AG04450 (cell line): Measurements from ENCODE around the gene CARMIL1. TPM values are rescaled to one million over a fixed set of nuclear protein-coding genes. Genes with fewer than 3 reads are reported as not detected.

ENCODE experiments used
- CTCF ChIA-PET: fragments of 300-600, 350-600 bp; formaldehyde crosslinking; extraction: SDS; loops from one replicate; lab custom pipeline; 2022; ENCODE audit warnings: antibody characterized with exemption, inconsistent platforms; lab: Charles Lee
- POLR2A ChIA-PET: fragments of 350-600 bp; formaldehyde crosslinking; extraction: SDS; loops from one replicate; lab custom pipeline; 2021; ENCODE audit warnings: antibody characterized with exemption, inconsistent platforms; lab: Yijun Ruan, JAX
- DNase-seq: peaks from one replicate; pipeline ENCODE4 v3.0.0-alpha.2; 2011; ENCODE audit warnings: low read depth, low spot score
- H3K27ac ChIP-seq: one replicate; pipeline ENCODE4 v1.5.1; 2012; ENCODE audit warnings: low read depth, low read length, control low read depth
- H3K27me3 ChIP-seq: one replicate; pipeline ENCODE4 v1.6.0; 2012; ENCODE audit warnings: low read length; ENCODE audit not compliant: control insufficient read depth, insufficient read depth
- H3K4me3 ChIP-seq: 2 replicates; pipeline ENCODE4 v1.5.1; 2011; ENCODE audit warnings: mild to moderate bottlenecking, low read depth, low read length, control low read depth
- H3K9me3 ChIP-seq: 2 replicates; pipeline ENCODE4 v1.5.1; 2012; ENCODE audit warnings: low read length; ENCODE audit not compliant: control insufficient read depth, insufficient read depth
- CTCF ChIP-seq: IDR thresholded peaks from 2 replicates; pipeline ENCODE4 v1.5.1; 2011; ENCODE audit warnings: low read depth, low read length, control low read depth, inconsistent platforms
- polyA minus RNA-seq: library from RNA; depleted of rRNA, polyadenylated mRNA; stranded (reverse); fragments of >200 nt; gene quantifications from 2 replicates; pipeline ENCODE4 v1.2.3, GENCODE V29; 2011; rRNA and poly(A)+ RNA removed
- polyA plus RNA-seq: library from polyadenylated mRNA; depleted of rRNA; stranded (reverse); fragments of >200 nt; gene quantifications from 2 replicates; pipeline ENCODE4 v1.2.3, GENCODE V29; 2011; rRNA removed

CARMIL1 gene
- polyA plus RNA-seq (0.41 and 0.55 TPM in 2 replicates), polyA minus RNA-seq (0.91 and 1.1 TPM in 2 replicates)

GRCh38 chr6:25278914-25279747, at the start of gene CARMIL1:
CARMIL1 (plus strand) TSS chr6:25279374; CDS start chr6:25279796, 422 bp downstream.
- Histone ChIP-seq H3K4me3 (peak within 1 kb of the TSS; percentile 68), H3K27ac (no peak within 1 kb of the TSS), H3K9me3 (no peaks in the 10 kb centered on the region; the same call in 1 of the 2 replicates), H3K27me3 (peaks cover 12% of the 10 kb centered on the region)
- ChIA-PET POLR2A (interaction anchor here (0.6 to 1.1 kb wide), 5 partner anchors 9 to 504 kb away, joined by 3 to 6 read pairs (median 4); no protein-coding TSS in a partner anchor), CTCF (interaction anchor here (0.6 to 11.4 kb wide), 40 partner anchors 9 to 896 kb away, joined by 3 to 162 read pairs (median 3); no protein-coding TSS in a partner anchor)
- peak; percentile 67 for TF ChIP-seq CTCF
- DNase-seq = no peak

- no peaks in the 10 kb centered on the region for H3K9me3 ChIP-seq
- TF ChIP-seq CTCF = no peak
- ChIA-PET CTCF (no interaction called here), POLR2A (no interaction called here)
- H3K4me3 ChIP-seq = no peak overlapping the region
- no peak overlapping the region for H3K27ac ChIP-seq
- no peak for DNase-seq
- no peaks in the 10 kb centered on the region for H3K27me3 ChIP-seq
Measured at GRCh38 chr6:25229671-25230321, 49.4 kb upstream of the CARMIL1 start.

GRCh38 chr6:25232479-25232878, 46.7 kb upstream of the CARMIL1 start:
- Histone ChIP-seq H3K27ac (no peak overlapping the region), H3K27me3 (no peaks in the 10 kb centered on the region), H3K9me3 (no peaks in the 10 kb centered on the region), H3K4me3 (no peak overlapping the region)
- DNase-seq = no peak
- POLR2A ChIA-PET = no interaction called here
- TF ChIP-seq CTCF = no peak
- CTCF ChIA-PET = interaction anchor here (2.9 to 3.9 kb wide), 2 partner anchors 9 to 33 kb away, joined by 22 to 24 read pairs; no protein-coding TSS in a partner anchor

GRCh38 chr6:25233226-25233625, 45.9 kb upstream of the CARMIL1 start:
- ChIA-PET POLR2A (interaction anchor here (0.7 kb wide), 1 partner anchor 317 kb away, joined by 3 read pairs; no protein-coding TSS in a partner anchor), CTCF (interaction anchor here (2.9 to 3.9 kb wide), 2 partner anchors 10 to 33 kb away, joined by 22 to 24 read pairs; no protein-coding TSS in a partner anchor)
- H3K27ac ChIP-seq = no peak overlapping the region

More at GRCh38 chr6:25233226-25233625, 45.9 kb upstream of the CARMIL1 start:
- Histone ChIP-seq H3K27me3 (no peaks in the 10 kb centered on the region), H3K9me3 (no peaks in the 10 kb centered on the region), H3K4me3 (no peak overlapping the region)
- no peak for TF ChIP-seq CTCF
- DNase-seq = no peak
